Caki2 (cell line): ENCODE results near the gene RAD51B. TPM values are rescaled to one million over a fixed set of nuclear protein-coding genes. Genes with fewer than 3 reads are reported as not detected.

Source experiments
- DNase-seq: peaks from one replicate; pipeline ENCODE4 v3.0.0-alpha.2; 2015; ENCODE audit warnings: low read depth
- in situ Hi-C: cut with HindIII; loops from 2 replicates; pipeline ENCODE4 v1.10.0; 2016; ENCODE audit warnings: low sequenced_read_pairs, low pct_unique_long_range_greater_than_20kb, mixed read lengths
- total RNA-seq: library from RNA; depleted of rRNA; stranded (reverse); fragments of >200 nt; shearing (Covaris generic); gene quantifications from 2 replicates; pipeline ENCODE4 v1.2.3, GENCODE V29; 2014; ENCODE audit warnings: low replicate concordance

RAD51B gene
- total RNA-seq, 1 experiment from 2014 or later, result 20.8 TPM

DNA sequence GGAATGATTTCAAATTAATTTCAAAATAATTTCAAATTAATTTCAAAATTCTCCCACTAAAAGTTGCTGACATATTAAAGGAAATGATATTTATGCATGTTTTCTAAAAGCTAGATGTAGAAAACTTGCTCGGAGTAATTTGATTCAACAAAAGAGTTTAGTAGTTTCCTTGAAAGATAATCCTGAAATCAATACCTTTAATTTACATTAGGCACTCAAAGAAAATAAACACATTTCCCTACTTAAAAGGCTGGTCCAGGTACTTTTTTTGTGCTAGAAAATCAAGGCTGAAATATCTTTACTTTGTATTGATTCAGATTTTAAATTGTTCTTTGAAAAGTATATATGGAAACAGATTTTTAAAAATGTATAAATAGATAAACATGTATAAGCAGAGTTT, 370.5 kb downstream of the RAD51B start:
- in situ Hi-C loops, result no loop called here
- no peak for DNase-seq

DNA sequence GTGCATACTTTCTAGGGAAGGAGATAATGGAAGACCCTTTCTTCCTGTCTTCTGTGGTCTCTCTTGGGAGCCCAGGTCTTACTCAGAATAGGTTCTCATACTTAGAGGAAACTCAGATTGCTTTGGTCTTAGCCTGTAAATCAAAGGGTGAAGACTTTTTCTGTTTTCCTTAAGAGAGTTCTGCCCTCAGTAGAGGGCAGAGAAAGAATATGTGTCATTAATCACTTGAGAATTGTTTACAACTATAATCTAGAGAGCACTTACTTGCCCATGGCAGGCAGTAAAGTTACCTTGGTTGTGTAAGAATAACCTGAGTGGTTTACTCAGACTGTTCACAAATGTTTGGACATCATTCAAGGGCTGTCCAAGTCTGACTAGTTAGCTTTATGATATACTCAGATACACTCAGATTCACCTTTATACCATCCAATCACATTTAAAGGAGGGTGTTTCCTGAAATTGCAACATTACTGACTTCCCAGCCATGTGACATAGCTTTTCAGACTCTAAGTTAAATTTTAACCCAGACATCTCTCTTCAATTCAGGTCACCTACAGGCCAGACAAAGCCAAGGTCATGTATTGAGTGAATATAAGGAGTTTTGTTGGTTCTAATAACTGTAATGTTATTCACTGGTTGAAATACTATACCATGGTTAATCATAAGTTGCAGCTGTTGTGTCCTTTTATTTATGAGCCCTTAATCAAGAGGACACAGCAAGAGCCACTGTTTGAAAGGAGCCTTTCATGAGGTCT, 372.2 kb downstream of the RAD51B start:
- peak; percentile 97 for DNase-seq
- in situ Hi-C loops, result no loop called here

DNA sequence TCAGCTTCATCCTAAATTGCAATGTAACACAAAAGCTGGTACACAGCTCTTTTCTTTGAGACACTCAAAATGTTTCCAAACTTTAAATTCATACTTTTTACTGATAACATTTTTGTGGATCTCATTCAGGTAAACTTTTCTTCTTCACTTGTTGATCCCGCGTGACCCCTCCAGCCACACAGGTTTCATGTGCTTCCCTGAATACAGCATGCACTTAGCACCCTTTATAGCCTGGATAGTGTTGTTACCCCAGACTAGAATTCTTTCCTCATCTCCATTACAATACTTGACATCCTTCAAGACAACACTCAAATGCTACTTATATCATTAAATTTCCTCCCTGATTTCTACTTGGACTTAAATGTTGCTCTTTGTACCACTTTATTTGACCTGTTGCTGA, 373.4 kb downstream of the RAD51B start:
- DNase-seq, result no peak
- in situ Hi-C loops, result no loop called here

DNA sequence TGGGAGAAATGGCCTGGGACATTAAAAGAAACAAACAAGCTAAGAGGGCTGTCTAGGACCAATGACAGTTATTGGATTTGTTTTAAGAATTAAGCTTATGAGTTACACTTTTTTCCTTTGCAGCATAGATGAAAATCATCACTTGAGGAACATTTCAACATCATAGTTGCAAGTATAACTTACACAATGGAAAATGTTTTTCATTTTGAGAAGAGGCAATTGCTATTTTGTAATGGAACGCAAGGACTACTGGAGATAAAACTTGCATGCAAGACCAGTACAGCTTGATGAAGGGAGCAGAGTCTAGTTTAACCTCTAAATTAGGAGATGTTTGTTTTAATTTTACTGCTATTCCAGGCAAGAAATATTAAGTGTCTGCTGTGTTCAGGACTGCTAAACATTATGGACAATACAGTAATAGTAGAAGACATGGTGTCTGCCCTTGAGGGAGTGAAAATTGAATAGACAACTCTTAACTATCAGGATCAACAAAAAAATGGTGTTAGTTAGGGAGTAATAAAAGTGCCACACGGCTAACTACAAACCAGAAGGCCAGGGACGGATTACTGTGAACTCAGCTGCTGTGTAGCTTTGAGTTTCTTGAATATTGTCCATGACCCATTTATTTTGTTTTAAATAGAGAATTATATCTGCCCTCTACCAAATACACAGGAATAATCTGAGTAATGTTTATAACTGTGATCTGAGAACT, 374.5 kb downstream of the RAD51B start:
- no peak for DNase-seq
- in situ Hi-C loops, result no loop called here

DNA sequence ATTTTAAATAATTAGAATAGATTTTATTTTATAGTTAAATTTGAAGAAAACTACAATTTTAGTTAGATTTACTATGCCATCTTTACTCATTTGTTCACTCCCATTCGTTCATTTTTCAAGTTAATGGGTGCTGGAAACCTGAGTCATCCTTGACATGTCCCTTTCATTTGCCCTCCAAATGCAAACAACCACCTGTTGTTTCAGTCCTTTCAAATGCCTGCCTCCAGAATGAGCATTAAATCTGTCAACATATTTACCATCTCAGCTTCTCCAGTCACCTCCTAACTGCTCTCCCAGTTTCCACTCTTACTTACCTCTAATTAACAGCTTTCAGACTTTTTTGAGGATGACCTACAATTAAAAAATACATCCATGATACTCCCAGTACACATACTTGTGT, 375.5 kb downstream of the RAD51B start:
- DNase-seq, result peak; percentile 68
- in situ Hi-C loops, result no loop called here

DNA sequence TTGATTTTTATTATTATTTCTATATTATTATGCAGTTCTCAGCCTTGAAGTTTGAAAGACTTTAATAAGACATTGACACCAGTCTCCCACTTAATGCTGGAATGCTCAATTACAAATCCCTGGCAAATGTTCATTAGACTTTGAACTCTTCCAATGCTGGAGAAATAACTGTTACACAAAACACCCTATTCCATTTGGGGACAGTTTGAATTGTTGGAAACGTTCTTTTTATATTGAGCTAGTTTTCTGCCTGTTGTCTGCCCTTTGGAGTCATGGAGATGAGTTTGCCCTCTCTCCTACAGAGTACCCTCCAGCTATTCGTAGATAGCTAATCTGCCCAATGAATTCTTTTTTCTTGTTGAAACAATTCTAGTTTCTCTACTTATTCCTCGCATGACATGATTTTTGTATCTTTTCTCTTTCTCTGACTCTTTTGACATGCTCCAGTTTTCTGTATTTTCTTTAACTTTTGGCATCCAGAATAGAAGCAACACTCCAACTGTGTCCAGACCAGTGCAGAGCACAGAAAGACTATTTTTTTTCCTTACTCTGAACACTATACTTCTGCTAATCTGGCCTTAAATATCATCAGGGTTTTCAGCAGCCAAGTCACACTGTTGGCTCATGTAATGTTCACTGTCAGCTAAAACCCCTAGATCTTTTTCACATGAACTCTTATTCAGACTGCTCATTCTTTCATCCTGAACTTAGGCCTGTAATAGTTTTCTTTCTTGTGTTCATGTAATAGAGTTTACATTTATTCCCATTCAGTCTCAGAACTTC, 379.3 kb downstream of the RAD51B start:
- DNase-seq, result no peak
- in situ Hi-C loops, result no loop called here

DNA sequence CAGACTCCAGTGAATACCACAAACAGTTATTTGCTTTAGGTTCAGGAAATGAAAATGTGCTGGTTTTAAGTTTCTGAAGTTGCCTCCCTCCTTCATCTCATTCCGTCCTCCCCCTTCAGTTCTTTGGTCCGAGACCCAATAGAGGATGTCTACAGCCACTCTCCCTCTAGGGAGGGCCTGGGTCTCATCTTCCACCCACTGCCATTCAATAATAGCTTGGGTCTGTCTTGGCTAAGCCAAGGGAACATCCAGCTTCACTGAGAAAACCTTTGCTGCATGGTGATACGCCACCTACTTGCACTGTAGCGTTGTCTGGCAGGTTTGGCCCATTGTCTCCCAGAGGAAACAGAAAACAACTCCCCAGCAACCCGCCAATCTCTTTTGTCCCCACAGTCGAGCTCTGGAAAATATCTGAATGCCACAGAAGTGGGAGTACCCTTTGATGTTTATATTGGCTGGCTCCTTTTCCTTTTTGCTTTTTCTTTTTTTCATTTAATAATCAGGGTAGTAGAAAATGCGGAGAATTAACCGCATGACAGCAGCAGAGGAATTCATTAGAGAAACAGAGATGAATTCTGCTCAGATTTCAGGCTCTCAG, 380.1 kb downstream of the RAD51B start:
- in situ Hi-C loops, result no loop called here
- DNase-seq, result peak; percentile 99

DNA sequence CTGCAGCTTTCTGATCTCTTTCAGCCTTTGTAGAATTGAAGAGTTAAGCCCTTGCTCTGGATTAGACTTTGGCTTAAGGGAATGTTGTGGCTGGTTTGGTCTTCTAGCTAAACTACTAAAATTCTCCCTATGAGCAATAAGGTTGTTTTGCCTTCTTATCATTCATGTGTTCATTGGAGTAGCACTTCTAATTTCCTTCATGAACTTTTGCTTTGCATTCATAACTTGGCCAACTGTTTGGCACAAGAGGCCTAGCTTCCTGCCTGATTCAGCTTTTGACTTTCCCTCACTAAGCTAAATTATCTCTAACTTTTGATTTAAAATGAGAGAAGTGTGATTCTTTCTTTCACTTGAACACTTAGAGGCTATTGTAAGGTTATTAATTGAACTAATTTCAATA, 384.3 kb downstream of the RAD51B start:
- no peak for DNase-seq
- in situ Hi-C loops, result no loop called here

DNA sequence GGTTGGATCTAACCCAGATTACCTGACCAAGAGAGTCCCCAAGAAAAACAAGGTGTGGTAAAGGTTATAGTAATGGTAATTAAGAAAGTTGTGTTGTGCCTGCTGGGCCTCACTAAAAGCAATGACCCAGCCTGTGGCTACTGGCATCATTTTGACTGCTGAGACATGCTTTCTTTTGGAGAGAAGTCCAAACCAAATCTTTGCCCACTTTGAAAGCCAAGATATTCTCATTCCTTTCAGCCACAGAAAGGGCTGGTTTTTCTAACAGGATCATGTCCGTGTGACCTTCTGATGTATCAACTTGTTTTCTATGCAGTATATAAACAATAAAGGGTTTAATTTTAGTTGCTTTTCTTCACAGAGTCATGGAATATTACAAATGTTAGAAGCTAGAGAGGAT, 388.6 kb downstream of the RAD51B start:
- no peak for DNase-seq
- in situ Hi-C loops, result no loop called here

DNA sequence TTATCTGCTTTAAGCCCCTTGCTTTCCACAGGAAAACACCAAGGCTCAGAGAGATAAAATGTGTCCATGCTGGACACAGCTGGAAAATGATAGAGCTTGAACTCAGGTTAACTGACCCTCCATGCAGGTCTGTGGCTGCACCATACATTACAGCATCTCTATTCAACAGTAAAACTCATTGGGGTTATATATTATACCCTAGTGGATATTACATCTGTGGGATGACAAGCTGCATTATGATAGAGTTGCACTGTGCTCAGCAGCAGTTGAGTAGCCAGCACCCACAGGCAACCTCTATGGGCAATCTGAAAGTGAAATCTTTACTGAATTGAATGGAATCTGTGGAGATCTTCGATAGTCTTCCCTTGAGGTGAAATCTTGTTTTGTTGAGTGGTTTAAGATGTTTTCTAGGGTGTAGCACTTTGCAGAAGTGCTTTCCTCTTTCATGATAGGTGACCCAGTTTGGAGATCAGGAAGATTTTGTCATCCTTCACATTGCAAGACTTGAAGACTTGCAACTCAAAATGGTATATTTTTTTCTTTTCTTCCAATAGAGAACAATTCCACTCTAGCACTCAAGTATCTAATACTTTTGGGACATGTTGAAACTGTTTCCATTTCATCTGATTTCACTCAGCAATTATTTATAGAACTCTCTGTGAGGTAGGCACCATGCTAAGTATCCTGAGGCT, 389.2 kb downstream of the RAD51B start:
- DNase-seq, result no peak
- in situ Hi-C loops, result no loop called here

DNA sequence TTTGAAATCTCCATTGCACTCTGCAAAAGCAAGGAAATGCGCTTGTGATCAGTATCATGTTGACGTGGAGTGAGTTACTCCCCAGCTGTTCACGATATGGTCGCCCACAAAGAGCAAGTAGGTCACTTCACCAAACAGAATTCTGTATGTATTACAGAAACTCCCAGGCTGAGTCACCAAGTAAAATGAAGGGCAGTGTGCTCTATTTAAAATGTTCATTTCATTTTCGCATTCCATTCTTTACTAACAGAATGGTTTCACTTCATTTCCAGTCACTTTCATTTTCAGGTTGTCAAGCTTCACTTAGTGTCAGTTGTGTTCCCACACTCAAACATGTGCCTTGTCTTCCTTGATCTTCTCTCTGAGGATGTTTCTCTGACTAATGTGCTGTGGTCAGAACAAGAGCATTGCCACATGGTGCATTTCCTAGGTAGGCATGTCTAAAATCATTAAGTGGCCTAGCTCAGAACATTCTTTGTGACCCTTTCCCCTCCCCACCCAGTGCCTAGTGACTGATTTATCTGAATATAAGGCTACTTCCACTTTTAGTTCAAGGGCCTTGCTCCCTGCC, 391.2 kb downstream of the RAD51B start:
- DNase-seq, result peak; percentile 81
- in situ Hi-C loops, result no loop called here

DNA sequence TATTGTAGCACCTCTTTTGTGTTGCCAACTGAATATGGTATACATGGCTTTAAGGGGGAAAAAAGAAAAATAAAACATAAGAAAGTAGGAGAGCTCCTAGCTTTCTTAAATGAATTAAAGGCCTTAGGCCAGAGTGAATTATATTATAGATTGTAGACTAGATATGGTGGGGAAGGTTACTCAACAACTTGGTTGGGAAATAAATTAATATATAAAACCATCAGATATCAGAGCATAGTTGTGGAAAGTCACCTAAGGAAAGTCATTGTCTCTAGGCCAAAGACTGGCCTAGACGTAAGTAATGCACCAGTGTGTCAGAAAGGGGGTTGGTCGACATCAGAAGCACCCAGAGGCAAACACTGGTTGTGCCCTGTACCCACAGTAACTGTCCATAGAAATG, 391.8 kb downstream of the RAD51B start:
- in situ Hi-C loops, result no loop called here
- DNase-seq, result no peak

DNA sequence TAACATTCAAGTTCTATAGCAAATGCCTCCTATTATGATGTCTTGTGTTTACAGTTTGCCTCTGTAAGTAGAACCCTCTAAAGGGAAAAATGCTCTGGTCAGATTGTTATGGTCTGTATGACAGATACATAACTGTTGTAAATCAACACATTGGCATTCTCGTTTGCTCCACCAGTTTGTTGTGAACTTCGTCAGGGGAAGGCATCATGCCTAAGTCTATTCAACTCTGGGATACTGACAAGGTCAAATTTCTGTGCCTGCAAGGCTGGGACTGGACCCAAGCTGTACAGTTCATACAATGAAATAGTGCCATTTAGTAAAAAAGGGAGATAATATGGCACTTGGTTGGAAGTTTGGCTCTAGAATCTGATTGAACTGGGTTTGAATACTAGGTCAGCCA, 392.3 kb downstream of the RAD51B start:
- no peak for DNase-seq

DNA sequence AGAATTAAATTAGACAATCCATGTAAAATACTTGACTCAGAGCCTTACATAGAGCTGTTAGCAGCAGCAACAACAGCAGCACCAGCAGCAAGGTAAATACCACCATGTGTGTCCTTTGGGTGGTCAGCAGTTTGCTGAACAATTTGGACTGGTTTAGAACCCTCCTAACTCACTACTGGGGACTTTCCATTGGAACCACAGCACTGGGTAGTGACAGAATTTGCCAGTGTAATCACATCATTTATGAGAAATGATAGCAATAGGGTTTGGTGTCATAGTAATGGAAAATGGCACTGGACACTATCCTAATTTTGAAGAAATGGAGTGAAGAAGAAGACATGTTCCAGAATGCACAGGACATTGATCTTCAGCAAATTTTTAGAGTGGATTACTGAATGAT, 392.8 kb downstream of the RAD51B start:
- DNase-seq, result no peak
- in situ Hi-C loops, result no loop called here

More for the DNA sequence above, 392.3 kb downstream of the RAD51B start:
- in situ Hi-C loops, result no loop called here

DNA sequence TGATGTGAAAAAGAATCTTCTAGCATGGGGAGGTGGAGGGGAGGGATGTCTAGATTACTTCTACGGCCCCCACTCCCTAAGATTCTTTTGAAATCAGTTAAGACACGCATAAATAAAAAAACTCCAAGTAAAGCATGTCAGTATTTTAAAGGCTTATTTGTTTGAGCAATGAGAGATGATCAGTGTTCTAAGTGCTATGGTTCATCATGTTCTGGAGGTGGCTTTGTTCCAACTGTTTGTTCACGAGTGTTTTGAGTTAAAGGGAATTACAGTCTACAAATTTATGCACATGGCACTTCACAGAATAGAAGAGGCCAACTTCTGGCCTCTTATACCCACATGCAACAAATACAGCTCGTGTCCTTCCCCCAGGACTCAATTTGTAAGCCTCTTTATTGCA, 394.9 kb downstream of the RAD51B start:
- in situ Hi-C loops, result no loop called here
- no peak for DNase-seq

DNA sequence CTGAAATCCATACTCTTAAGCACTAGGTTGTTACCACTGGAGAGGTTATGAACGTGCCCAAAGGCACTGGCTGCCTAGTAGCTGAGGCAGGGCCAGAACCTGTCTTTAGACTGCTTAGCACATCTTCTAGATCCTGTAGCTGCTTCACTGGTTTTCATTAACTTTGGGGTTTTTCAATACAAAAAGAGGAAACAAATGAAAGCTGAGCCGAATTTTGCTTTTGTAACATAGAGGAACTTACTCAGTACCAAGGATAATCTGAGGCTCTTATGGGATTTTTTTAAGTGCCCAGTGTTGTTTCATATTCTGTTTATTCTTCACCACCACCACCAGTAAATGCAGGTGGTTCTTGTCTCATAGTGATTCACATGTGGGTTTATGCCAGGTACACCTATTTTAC, 396.1 kb downstream of the RAD51B start:
- in situ Hi-C loops, result no loop called here
- DNase-seq, result no peak

DNA sequence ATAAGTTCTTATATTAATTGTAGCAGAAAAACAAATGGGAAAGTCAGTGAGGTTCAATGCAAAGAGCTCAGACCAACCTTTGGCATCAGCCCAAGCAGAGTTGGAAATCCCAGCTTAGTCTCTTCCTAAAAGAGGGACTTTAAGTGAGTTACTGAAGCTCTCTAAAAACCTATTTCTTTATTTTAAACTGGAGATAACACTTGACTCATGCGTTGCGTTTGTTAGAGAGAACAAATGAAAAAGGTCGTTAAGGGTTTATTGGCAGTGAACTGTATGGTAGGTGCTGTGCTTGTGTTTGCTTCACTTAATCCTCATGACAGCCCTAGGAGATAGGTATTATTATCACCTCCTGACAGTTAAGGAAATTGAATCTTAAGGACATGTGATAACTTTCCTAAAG, 396.5 kb downstream of the RAD51B start:
- no peak for DNase-seq
- in situ Hi-C loops, result no loop called here

DNA sequence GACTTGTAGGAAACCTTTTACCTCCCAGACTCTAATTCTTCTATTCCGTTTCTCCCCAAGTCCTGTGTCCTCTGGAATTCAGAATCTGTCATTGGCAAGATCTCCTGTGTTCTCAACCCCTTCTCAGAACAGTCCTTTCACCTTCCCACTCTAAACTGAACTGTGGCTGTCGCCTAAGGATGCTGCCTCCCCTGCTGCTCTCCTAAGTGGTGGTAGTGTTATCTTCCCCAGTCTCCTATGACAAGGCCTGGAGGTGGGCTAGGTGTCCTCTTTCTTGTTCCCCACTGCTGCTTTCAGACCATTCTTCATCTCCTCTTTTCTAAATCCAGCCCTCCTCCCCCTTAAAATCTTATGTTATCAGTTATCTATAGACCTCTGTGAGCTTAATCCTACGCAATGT, 397.4 kb downstream of the RAD51B start:
- DNase-seq, result no peak
- in situ Hi-C loops, result no loop called here
